ENCODE results near the gene RAD51B.

The RAD51B gene

GRCh38 chr14:68355415-68355814, 535.8 kb downstream of the RAD51B start:
- TF ChIP-seq POLR2A (IDR thresholded peaks at IDR 0.05; ENCODE audit: low read depth, low read length) (no peak), POU2F2 (IDR thresholded peaks at IDR 0.05; ENCODE audit: low read depth, low read length) (no peak), POLR2AphosphoS5 (IDR thresholded peaks at IDR 0.05; ENCODE audit: low read depth, low read length) (no peak), PAX5 (IDR thresholded peaks at IDR 0.05; ENCODE audit: insufficient read depth, low read length, severe bottlenecking) (no peak), TAF1 (IDR thresholded peaks at IDR 0.05; ENCODE audit: low read depth, low read length) (no peak), SPI1 (IDR thresholded peaks at IDR 0.05; ENCODE audit: low read depth, low read length) (no peak)
- FAIRE-seq: no peak
- DNase-seq (ENCODE audit: insufficient read length, low spot score): no peak

GRCh38 chr14:68357777-68358176, 538.2 kb downstream of the RAD51B start:
- TF ChIP-seq POLR2A (IDR thresholded peaks at IDR 0.05; ENCODE audit: low read depth, low read length): no peak
- TF ChIP-seq POU2F2 (IDR thresholded peaks at IDR 0.05; ENCODE audit: low read depth, low read length): no peak
- TF ChIP-seq TAF1 (IDR thresholded peaks at IDR 0.05; ENCODE audit: low read depth, low read length): no peak
- no peak for TF ChIP-seq POLR2AphosphoS5 (IDR thresholded peaks at IDR 0.05; ENCODE audit: low read depth, low read length)
- no peak for TF ChIP-seq PAX5 (IDR thresholded peaks at IDR 0.05; ENCODE audit: insufficient read depth, low read length, severe bottlenecking)
- no peak for TF ChIP-seq SPI1 (IDR thresholded peaks at IDR 0.05; ENCODE audit: low read depth, low read length)
- FAIRE-seq (no peak), DNase-seq (ENCODE audit: insufficient read length, low spot score) (no peak)

GRCh38 chr14:68358500-68358899, 538.9 kb downstream of the RAD51B start:
- FAIRE-seq: no peak
- TF ChIP-seq POLR2A (IDR thresholded peaks at IDR 0.05; ENCODE audit: low read depth, low read length) (no peak), TAF1 (IDR thresholded peaks at IDR 0.05; ENCODE audit: low read depth, low read length) (no peak), SPI1 (IDR thresholded peaks at IDR 0.05; ENCODE audit: low read depth, low read length) (no peak), POU2F2 (IDR thresholded peaks at IDR 0.05; ENCODE audit: low read depth, low read length) (no peak), PAX5 (IDR thresholded peaks at IDR 0.05; ENCODE audit: insufficient read depth, low read length, severe bottlenecking) (no peak), POLR2AphosphoS5 (IDR thresholded peaks at IDR 0.05; ENCODE audit: low read depth, low read length) (no peak)
- DNase-seq (ENCODE audit: insufficient read length, low spot score): no peak

GRCh38 chr14:68359022-68359836, 539.6 kb downstream of the RAD51B start:
- FAIRE-seq: peak; percentile 62
- no peak for DNase-seq (ENCODE audit: insufficient read length, low spot score)

GRCh38 chr14:68359837-68360552, 540.4 kb downstream of the RAD51B start:
- DNase-seq (ENCODE audit: insufficient read length, low spot score) (no peak), FAIRE-seq (peak; percentile 83)
- TF ChIP-seq POU2F2 (IDR thresholded peaks at IDR 0.05; ENCODE audit: low read depth, low read length) (no peak), PAX5 (IDR thresholded peaks at IDR 0.05; ENCODE audit: insufficient read depth, low read length, severe bottlenecking) (no peak), POLR2AphosphoS5 (IDR thresholded peaks at IDR 0.05; ENCODE audit: low read depth, low read length) (peak; percentile 47; the same call in 1 of the 2 replicates)

More at GRCh38 chr14:68359022-68359836, 539.6 kb downstream of the RAD51B start:
- no peak for TF ChIP-seq POU2F2 (IDR thresholded peaks at IDR 0.05; ENCODE audit: low read depth, low read length)
- no peak for TF ChIP-seq SPI1 (IDR thresholded peaks at IDR 0.05; ENCODE audit: low read depth, low read length)
- 0 out of 2 replicates have a peak, but pooled peaks have one; percentile 44 for TF ChIP-seq POLR2A (IDR thresholded peaks at IDR 0.05; ENCODE audit: low read depth, low read length)
- no peak for TF ChIP-seq PAX5 (IDR thresholded peaks at IDR 0.05; ENCODE audit: insufficient read depth, low read length, severe bottlenecking)

- no peak for DNase-seq (ENCODE audit: insufficient read length, low spot score)
- TF ChIP-seq POLR2AphosphoS5 (IDR thresholded peaks at IDR 0.05; ENCODE audit: low read depth, low read length) (no peak), PAX5 (IDR thresholded peaks at IDR 0.05; ENCODE audit: insufficient read depth, low read length, severe bottlenecking) (no peak), POLR2A (IDR thresholded peaks at IDR 0.05; ENCODE audit: low read depth, low read length) (no peak), TAF1 (IDR thresholded peaks at IDR 0.05; ENCODE audit: low read depth, low read length) (no peak), SPI1 (IDR thresholded peaks at IDR 0.05; ENCODE audit: low read depth, low read length) (no peak), POU2F2 (IDR thresholded peaks at IDR 0.05; ENCODE audit: low read depth, low read length) (no peak)
- FAIRE-seq: no peak
These were observed 541.7 kb downstream of the RAD51B start for GRCh38 chr14:68361231-68361630.

- FAIRE-seq (peak; percentile 76), DNase-seq (ENCODE audit: insufficient read length, low spot score) (no peak)
- no peak for TF ChIP-seq POU2F2 (IDR thresholded peaks at IDR 0.05; ENCODE audit: low read depth, low read length)
- no peak for TF ChIP-seq TAF1 (IDR thresholded peaks at IDR 0.05; ENCODE audit: low read depth, low read length)
These were observed 543.3 kb downstream of the RAD51B start for GRCh38 chr14:68362846-68363245.

- no peak for DNase-seq (ENCODE audit: insufficient read length, low spot score)
- TF ChIP-seq SPI1 (IDR thresholded peaks at IDR 0.05; ENCODE audit: low read depth, low read length) (no peak), TAF1 (IDR thresholded peaks at IDR 0.05; ENCODE audit: low read depth, low read length) (no peak), POLR2AphosphoS5 (IDR thresholded peaks at IDR 0.05; ENCODE audit: low read depth, low read length) (no peak), POLR2A (IDR thresholded peaks at IDR 0.05; ENCODE audit: low read depth, low read length) (no peak), POU2F2 (IDR thresholded peaks at IDR 0.05; ENCODE audit: low read depth, low read length) (no peak), PAX5 (IDR thresholded peaks at IDR 0.05; ENCODE audit: insufficient read depth, low read length, severe bottlenecking) (no peak)
- peak; percentile 69 for FAIRE-seq
These were observed 543.9 kb downstream of the RAD51B start for GRCh38 chr14:68363466-68363842.

- no peak for FAIRE-seq
- TF ChIP-seq POLR2A (IDR thresholded peaks at IDR 0.05; ENCODE audit: low read depth, low read length) (no peak), POU2F2 (IDR thresholded peaks at IDR 0.05; ENCODE audit: low read depth, low read length) (no peak), PAX5 (IDR thresholded peaks at IDR 0.05; ENCODE audit: insufficient read depth, low read length, severe bottlenecking) (no peak)
- no peak for DNase-seq (ENCODE audit: insufficient read length, low spot score)
These were observed 544.5 kb downstream of the RAD51B start for GRCh38 chr14:68363843-68364767.

Data from GM12891 (cell line).